OCI-LY3 (cell line): ENCODE measurements around the gene VMP1.

Source experiments
- CTCF ChIP-seq: fragments of 200-600, 300-600 bp; sonication (generic); IDR thresholded peaks from 2 replicates; pipeline ENCODE4 v1.5.1; 2014; ENCODE audit warnings: antibody characterized with exemption, low read length, low read depth
- EZH2phosphoT487 ChIP-seq: fragments of 200-600 bp; shearing (Covaris generic); IDR thresholded peaks from 2 replicates; pipeline ENCODE4 v1.6.1; 2018; ENCODE audit warnings: antibody characterized with exemption, mixed run types, low read depth

GRCh38 chr17:59827721-59828477, 120.4 kb downstream of the VMP1 start:
- TF ChIP-seq CTCF, result no peak
- TF ChIP-seq EZH2phosphoT487, result no peak
